SH-SY5Y (cell line): Measurements from ENCODE around the gene AHSA1.

ENCODE experiments used
- GATA2 ChIP-seq: IDR thresholded peaks from 2 replicates; pipeline ENCODE4 v1.6.1; 2011; ENCODE audit warnings: mild to moderate bottlenecking, low read depth, low read length
- GATA3 ChIP-seq: IDR thresholded peaks from 2 replicates; pipeline ENCODE4 v1.6.1; 2011; ENCODE audit warnings: low read depth, mild to moderate bottlenecking, low read length, moderate library complexity

DNA sequence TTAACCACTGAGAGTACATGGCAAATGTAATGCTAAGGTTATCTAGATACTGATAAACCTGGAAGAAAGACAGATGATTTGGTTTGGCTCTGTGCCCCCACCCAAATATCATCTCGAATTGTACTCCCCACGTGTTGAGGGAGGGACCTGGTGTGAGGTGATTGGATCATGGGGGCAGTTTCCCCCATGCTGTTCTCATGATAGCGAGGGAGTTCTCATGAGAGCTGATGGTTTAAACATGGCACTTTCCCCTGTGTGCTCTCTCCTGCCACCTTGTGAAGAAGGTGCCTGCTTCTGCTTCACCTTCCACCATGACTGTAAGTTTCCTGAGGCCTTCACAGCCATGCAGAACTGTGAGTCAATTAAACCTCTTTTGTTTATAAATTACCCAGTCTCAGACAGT, 48.8 kb upstream of the AHSA1 start:
- no peak for TF ChIP-seq GATA3
- TF ChIP-seq GATA2, result no peak
